K562 (cell line): ENCODE data around the gene ISG20L2. TPM values are rescaled to one million over a fixed set of nuclear protein-coding genes. Genes with fewer than 3 reads are reported as not detected.
A peak's percentile ranks its signal among the peaks of the same experiment; 100 is the strongest.

Experiments
- BHLHE40 ChIP-seq: IDR thresholded peaks from 2 replicates; pipeline ENCODE4 v1.6.1; 2011; ENCODE audit warnings: low read length, improper control_type of control experiment
- BRD4 ChIP-seq: fragments of 200-600 bp; sonication (generic); IDR thresholded peaks from 2 replicates; pipeline ENCODE4 v1.6.1; 2017; ENCODE audit warnings: inconsistent platforms
- CBX3 ChIP-seq, 2 experiments: IDR thresholded peaks; 1 replicate in 1 of 2; 2 replicates in 1 of 2; pipeline ENCODE4 v1.6.1; 2012; ENCODE audit warnings: inconsistent platforms in 2 of 2, low read length in 2 of 2, borderline replicate concordance in 1 of 2, control low read depth in 1 of 2
- DLX4 ChIP-seq: fragments of 250-450 bp; sonication (Bioruptor Pico); IDR thresholded peaks from 2 replicates; pipeline ENCODE4 v1.6.1; 2021; ENCODE audit warnings: mild to moderate bottlenecking
- FOXJ3 ChIP-seq: sonication (generic); formaldehyde crosslinking; IDR thresholded peaks from 2 replicates; pipeline ENCODE4 v1.4.0; 2020; ENCODE audit warnings: mild to moderate bottlenecking, missing genetic modification reagents
- GTF2A2 ChIP-seq: IDR thresholded peaks from 2 replicates; pipeline ENCODE4 v1.6.1; 2016; ENCODE audit warnings: mild to moderate bottlenecking, missing genetic modification characterization, missing compliant biosample characterization
- GTF2E2 ChIP-seq: fragments of 200-800 bp; sonication (Bioruptor generic); IDR thresholded peaks from 2 replicates; pipeline ENCODE4 v1.6.1; 2016; ENCODE audit warnings: missing genetic modification characterization, missing compliant biosample characterization
- HMGN3 ChIP-seq: IDR thresholded peaks from 2 replicates; pipeline ENCODE4 v1.6.1; 2011; ENCODE audit warnings: borderline replicate concordance, low read depth, mild to moderate bottlenecking, mixed read lengths, low read length; ENCODE audit not compliant: insufficient read length; ENCODE audit errors: extremely low read depth
- HOMEZ ChIP-seq: fragments of 250-450 bp; sonication (Bioruptor Pico); IDR thresholded peaks from 2 replicates; pipeline ENCODE4 v1.4.0; 2020; ENCODE audit warnings: mild to moderate bottlenecking, moderate library complexity
- ID3 ChIP-seq, 2 experiments: fragments of 250-450 bp in 1 of 2; fragments of 450-650 bp in 1 of 2; sonication (Bioruptor Pico) in 1 of 2; IDR thresholded peaks; 2 replicates each; pipeline versions ENCODE4 v1.6.1 to v1.8.0; 2016 to 2021; ENCODE audit warnings: mild to moderate bottlenecking in 2 of 2, moderate library complexity in 2 of 2, missing compliant biosample characterization in 1 of 2, missing genetic modification characterization in 1 of 2
- MAZ ChIP-seq, 2 experiments: fragments of 450-650 bp in 1 of 2; sonication (generic) in 1 of 2; formaldehyde crosslinking; IDR thresholded peaks in 1 of 2; conservative IDR thresholded peaks in 1 of 2; 2 replicates each; pipeline versions ENCODE4 v1.4.0 to v1.5.0; 2020; ENCODE audit warnings: mild to moderate bottlenecking in 1 of 2, missing genetic modification reagents in 1 of 2
- MED1 ChIP-seq: sonication (generic); formaldehyde crosslinking; IDR thresholded peaks from 2 replicates; pipeline ENCODE4 v1.8.1; 2023; ENCODE audit warnings: missing genetic modification reagents, borderline replicate concordance
- MIER1 ChIP-seq: fragments of 450-650 bp; IDR thresholded peaks from 2 replicates; pipeline ENCODE4 v1.6.1; 2016; ENCODE audit warnings: antibody characterized with exemption, mild to moderate bottlenecking, low read depth
- RFX1 ChIP-seq: fragments of 450-650 bp; IDR thresholded peaks from 2 replicates; pipeline ENCODE4 v1.6.1; 2016; ENCODE audit warnings: mild to moderate bottlenecking, moderate library complexity
- SRF ChIP-seq, 2 experiments: fragments of 250-450, 450-650 bp in 1 of 2; sonication (Bioruptor Pico) in 1 of 2; sonication (generic) in 1 of 2; formaldehyde crosslinking; IDR thresholded peaks; 2 replicates each; pipeline versions ENCODE4 v1.5.0 to v1.5.1; 2020 to 2022; ENCODE audit warnings: mild to moderate bottlenecking in 1 of 2, missing genetic modification reagents in 1 of 2
- ZNF212 ChIP-seq: fragments of 450-650 bp; formaldehyde crosslinking; IDR thresholded peaks from 2 replicates; pipeline ENCODE4 v1.4.0; 2020; ENCODE audit warnings: mild to moderate bottlenecking
- ZNF395 ChIP-seq: fragments of 200-800 bp; sonication (Bioruptor generic); IDR thresholded peaks from 2 replicates; pipeline ENCODE4 v1.6.1; 2017; ENCODE audit warnings: missing genetic modification characterization, missing compliant biosample characterization
- polyA plus RNA-seq, 8 experiments: library from polyadenylated mRNA; depleted of rRNA in 4 of 8; stranded (reverse) in 5 of 8; unstranded in 3 of 8; fragments of >200 nt; fragmentation: Nextera tagmentation in 2 of 8; fragmentation: Illumina TruSeq in 1 of 8; extraction: Ambion mirVana in 2 of 8; extraction: Trizol in 1 of 8; gene quantifications; 2 replicates each; pipeline versions ENCODE4 v1.2.1 to v1.2.3, GENCODE V29; 2011 to 2014; ENCODE audit warnings: inconsistent platforms in 1 of 8, missing spikeins in 1 of 8
- total RNA-seq, 7 experiments: library from RNA; depleted of rRNA in 6 of 7; stranded (reverse); fragments of >200 nt in 6 of 7; fragmentation: Illumina TruSeq in 2 of 7; extraction: Trizol in 2 of 7; gene quantifications; 2 replicates each; pipeline versions ENCODE4 v1.2.1 to v1.2.3, GENCODE V29; 2011 to 2021; ENCODE audit warnings: low replicate concordance in 1 of 7
- TF ChIP-seq, protein P1 (sequence below): IDR thresholded peaks from 2 replicates; pipeline ENCODE4 v1.6.1; 2012; ENCODE audit warnings: low read depth, low read length, improper control_type of control experiment, borderline replicate concordance

ISG20L2 gene
- total and polyA plus RNA-seq, 9 of the 15 experiments (the other 6 are each of a cell fraction or from before 2014, with no cell fraction given) = 21.3 to 130 (median 50.3) TPM

DNA sequence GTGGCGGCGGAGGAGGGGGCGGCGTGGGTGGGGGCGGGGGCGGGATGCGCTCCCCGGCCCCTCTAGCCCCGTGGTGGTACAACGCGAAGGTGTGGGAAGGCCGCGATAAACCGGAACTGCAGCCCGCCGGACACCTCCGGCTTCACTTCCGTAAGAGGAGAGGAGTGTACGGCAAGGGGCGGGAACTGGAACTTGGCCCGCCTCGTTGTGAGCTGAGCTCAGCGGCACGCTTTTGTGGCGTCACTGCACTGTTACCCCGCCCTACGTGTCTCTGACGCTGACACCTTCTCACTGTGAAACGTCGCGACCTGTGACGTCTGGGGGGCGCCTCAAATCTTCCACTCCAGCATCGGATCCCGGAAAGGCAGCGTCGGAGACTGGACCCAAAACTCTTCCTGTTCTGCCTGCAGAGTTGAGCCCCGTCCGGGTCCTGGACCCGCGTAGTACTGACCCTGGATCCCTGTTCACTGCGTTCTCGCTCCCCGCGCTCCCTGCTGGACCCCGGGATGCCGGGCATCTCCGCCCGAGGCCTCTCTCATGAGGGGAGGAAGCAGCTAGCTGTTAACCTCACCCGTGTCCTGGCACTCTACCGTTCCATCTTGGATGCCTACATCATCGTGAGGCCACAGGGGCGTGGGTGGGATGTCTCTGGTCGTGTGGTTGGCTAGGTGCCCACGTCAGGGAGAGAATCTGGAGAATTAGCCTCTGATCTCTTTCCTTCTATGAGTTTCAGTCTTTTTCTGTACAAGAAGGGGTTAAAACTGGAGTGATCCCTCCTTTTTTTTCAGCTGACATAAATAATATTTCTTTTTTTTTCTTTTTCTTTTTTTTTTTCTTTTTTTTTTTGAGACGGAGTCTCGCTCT lies at the start of gene ISG20L2 (continued):
- TF ChIP-seq, protein P1, sequence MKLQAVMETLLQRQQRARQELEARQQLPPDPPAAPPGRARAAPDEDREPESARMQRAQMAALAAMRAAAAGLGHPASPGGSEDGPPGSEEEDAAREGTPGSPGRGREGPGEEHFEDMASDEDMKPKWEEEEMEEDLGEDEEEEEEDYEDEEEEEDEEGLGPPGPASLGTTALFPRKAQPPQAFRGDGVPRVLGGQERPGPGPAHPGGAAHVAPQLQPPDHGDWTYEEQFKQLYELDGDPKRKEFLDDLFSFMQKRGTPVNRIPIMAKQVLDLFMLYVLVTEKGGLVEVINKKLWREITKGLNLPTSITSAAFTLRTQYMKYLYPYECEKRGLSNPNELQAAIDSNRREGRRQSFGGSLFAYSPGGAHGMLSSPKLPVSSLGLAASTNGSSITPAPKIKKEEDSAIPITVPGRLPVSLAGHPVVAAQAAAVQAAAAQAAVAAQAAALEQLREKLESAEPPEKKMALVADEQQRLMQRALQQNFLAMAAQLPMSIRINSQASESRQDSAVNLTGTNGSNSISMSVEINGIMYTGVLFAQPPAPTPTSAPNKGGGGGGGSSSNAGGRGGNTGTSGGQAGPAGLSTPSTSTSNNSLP = no peak
- TF ChIP-seq MAZ (CRISPR knock-in tag; conservative IDR thresholded peaks at IDR 0.05 in 1 of 2, IDR thresholded peaks at IDR 0.05 in 1 of 2) = peak; percentile 61 to 81
- TF ChIP-seq ID3 (CRISPR knock-in tag; IDR thresholded peaks at IDR 0.05) = no peak
- 0 out of 2 replicates have a peak, but pooled peaks have one; percentile 19 for TF ChIP-seq ID3 (tag; IDR thresholded peaks at IDR 0.05)
- TF ChIP-seq CBX3 (IDR thresholded peaks at IDR 0.05; ENCODE audit: borderline replicate concordance in 1 of 2, low read length in 2 of 2) = no peak
- TF ChIP-seq MED1 (CRISPR knock-in tag) = no peak
- TF ChIP-seq MIER1 = 0 out of 2 replicates have a peak, but pooled peaks have one; percentile 42
- no peak for TF ChIP-seq FOXJ3 (CRISPR knock-in tag)
- no peak for TF ChIP-seq ZNF212 (CRISPR knock-in tag)
- no peak for TF ChIP-seq HMGN3
- TF ChIP-seq RFX1 = no peak
- TF ChIP-seq SRF (CRISPR knock-in tag; IDR thresholded peaks at IDR 0.05) = peak in 1 of 2 experiments; percentile 78; a peak in 2 of 4 replicates
- TF ChIP-seq HOMEZ = no peak
- TF ChIP-seq DLX4 = no peak
- TF ChIP-seq BRD4 = no peak
- no peak for TF ChIP-seq GTF2A2 (tag)
- TF ChIP-seq BHLHE40 = peak; percentile 95
- no peak for TF ChIP-seq ZNF395
- no peak; the same call in 1 of the 2 replicates for TF ChIP-seq GTF2E2
